ENCODE results near the gene GGN.

- TF ChIP-seq, protein P1, sequence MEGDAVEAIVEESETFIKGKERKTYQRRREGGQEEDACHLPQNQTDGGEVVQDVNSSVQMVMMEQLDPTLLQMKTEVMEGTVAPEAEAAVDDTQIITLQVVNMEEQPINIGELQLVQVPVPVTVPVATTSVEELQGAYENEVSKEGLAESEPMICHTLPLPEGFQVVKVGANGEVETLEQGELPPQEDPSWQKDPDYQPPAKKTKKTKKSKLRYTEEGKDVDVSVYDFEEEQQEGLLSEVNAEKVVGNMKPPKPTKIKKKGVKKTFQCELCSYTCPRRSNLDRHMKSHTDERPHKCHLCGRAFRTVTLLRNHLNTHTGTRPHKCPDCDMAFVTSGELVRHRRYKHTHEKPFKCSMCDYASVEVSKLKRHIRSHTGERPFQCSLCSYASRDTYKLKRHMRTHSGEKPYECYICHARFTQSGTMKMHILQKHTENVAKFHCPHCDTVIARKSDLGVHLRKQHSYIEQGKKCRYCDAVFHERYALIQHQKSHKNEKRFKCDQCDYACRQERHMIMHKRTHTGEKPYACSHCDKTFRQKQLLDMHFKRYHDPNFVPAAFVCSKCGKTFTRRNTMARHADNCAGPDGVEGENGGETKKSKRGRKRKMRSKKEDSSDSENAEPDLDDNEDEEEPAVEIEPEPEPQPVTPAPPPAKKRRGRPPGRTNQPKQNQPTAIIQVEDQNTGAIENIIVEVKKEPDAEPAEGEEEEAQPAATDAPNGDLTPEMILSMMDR (optimal IDR thresholded peaks at IDR 0.05 in 1 of 3, IDR thresholded peaks at IDR 0.05 in 1 of 3, conservative IDR thresholded peaks at IDR 0.05 in 1 of 3; ENCODE audit: extremely low read depth in 1 of 3, insufficient read depth in 2 of 3, low read length in 3 of 3), result no peak
- no peak for TF ChIP-seq EZH2 (IDR thresholded peaks at IDR 0.05; ENCODE audit: low read length)
Measured at GRCh38 chr19:38375748-38376147, 12.1 kb downstream of the GGN start.
